GM10248 (cell line): ENCODE results near the gene HS3ST5.

ENCODE experiments used
- CTCF ChIA-PET: fragments of 300-600 bp; sonication (Branson Sonifier 250); formaldehyde crosslinking; extraction: SDS; loops from one replicate; lab custom pipeline; 2021; ENCODE audit warnings: antibody characterized with exemption; lab: Yijun Ruan, JAX
- POLR2A ChIA-PET: fragments of 350-650 bp; sonication (Branson Sonifier 250); formaldehyde crosslinking; extraction: SDS; loops from one replicate; lab custom pipeline; 2020; ENCODE audit warnings: antibody characterized with exemption; lab: Yijun Ruan, JAX
- DNase-seq: peaks from one replicate; pipeline ENCODE4 v3.0.0; 2012; ENCODE audit errors: extremely low spot score
- CTCF ChIP-seq: IDR thresholded peaks from 2 replicates; pipeline ENCODE4 v1.5.1; 2012; ENCODE audit warnings: mild to moderate bottlenecking, low read depth; ENCODE audit errors: extremely low read depth, missing control alignments, control extremely low read depth

Gene HS3ST5

GRCh38 chr6:114179411-114179810 is 163.4 kb downstream of the HS3ST5 start:
- DNase-seq: no peak
- no peak for TF ChIP-seq CTCF
- ChIA-PET POLR2A (no interaction called here), CTCF (interaction anchor here (0.8 to 1.8 kb wide), 3 partner anchors 10 to 24 kb away, joined by 3 to 4 read pairs (median 3); no protein-coding TSS in a partner anchor)

GRCh38 chr6:114176726-114177125 is 166.1 kb downstream of the HS3ST5 start:
- CTCF ChIA-PET: no interaction called here
- POLR2A ChIA-PET: no interaction called here
- no peak for TF ChIP-seq CTCF
- DNase-seq: no peak

GRCh38 chr6:114172576-114173260 is 170.1 kb downstream of the HS3ST5 start:
- ChIA-PET POLR2A (no interaction called here), CTCF (interaction anchor here (1.3 kb wide), 1 partner anchor 12 kb away, joined by 3 read pairs; no protein-coding TSS in a partner anchor)

GRCh38 chr6:114171473-114171872 is 171.3 kb downstream of the HS3ST5 start:
- POLR2A ChIA-PET: interaction anchor here (0.6 kb wide), 1 partner anchor 170 kb away, joined by 12 read pairs; no protein-coding TSS in a partner anchor
- no peak for TF ChIP-seq CTCF
- CTCF ChIA-PET: interaction anchor here (0.6 to 1.1 kb wide), 2 partner anchors 11 to 21 kb away, joined by 3 read pairs; no protein-coding TSS in a partner anchor
- no peak for DNase-seq

More at GRCh38 chr6:114172576-114173260, 170.1 kb downstream of the HS3ST5 start:
- no peak for DNase-seq
- TF ChIP-seq CTCF: no peak

- no peak for TF ChIP-seq CTCF
- ChIA-PET POLR2A (interaction anchor here (0.6 kb wide), 1 partner anchor 170 kb away, joined by 12 read pairs; no protein-coding TSS in a partner anchor), CTCF (interaction anchor here (1.1 kb wide), 1 partner anchor 22 kb away, joined by 3 read pairs; no protein-coding TSS in a partner anchor)
- no peak for DNase-seq
Measured at GRCh38 chr6:114170958-114171387, 171.8 kb downstream of the HS3ST5 start.

GRCh38 chr6:114170372-114170771 is 172.5 kb downstream of the HS3ST5 start:
- CTCF ChIA-PET: interaction anchor here (1.1 kb wide), 1 partner anchor 22 kb away, joined by 3 read pairs; no protein-coding TSS in a partner anchor
- POLR2A ChIA-PET: no interaction called here
- no peak for DNase-seq
- no peak for TF ChIP-seq CTCF
